Superior temporal gyrus (tissue), 1 donor: Measurements from ENCODE around the gene IGF2R.
"Not testable (repeated sequence)": the region's sequence is repeated elsewhere in the genome, so short reads cannot be mapped to it uniquely, and the experiment has no call there.

Experiments used
- DNase-seq: peaks from one replicate; pipeline ENCODE4 v3.0.0-alpha.2; 2016; ENCODE audit errors: extremely low spot score

The IGF2R gene

DNA sequence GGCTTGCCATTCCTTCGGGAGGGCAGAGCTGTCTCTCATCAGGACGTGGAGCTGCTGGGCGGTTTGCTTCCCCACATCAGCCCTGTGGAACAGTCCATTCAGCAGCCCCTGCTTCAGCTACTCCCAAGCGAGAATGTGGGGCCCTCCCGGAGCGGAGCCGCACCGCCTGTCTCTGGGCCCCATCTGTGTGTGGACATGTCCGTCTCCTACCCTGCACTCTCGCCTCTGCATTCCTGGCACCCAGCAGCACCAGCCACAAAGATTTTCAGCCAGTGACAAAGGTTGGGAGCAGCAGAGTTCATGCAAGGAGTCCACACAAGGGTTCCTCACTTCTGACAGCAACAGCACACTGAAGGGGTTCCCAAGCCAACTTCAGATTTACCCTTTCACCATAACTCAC is 123.7 kb downstream of the IGF2R start:
- no peak for DNase-seq

DNA sequence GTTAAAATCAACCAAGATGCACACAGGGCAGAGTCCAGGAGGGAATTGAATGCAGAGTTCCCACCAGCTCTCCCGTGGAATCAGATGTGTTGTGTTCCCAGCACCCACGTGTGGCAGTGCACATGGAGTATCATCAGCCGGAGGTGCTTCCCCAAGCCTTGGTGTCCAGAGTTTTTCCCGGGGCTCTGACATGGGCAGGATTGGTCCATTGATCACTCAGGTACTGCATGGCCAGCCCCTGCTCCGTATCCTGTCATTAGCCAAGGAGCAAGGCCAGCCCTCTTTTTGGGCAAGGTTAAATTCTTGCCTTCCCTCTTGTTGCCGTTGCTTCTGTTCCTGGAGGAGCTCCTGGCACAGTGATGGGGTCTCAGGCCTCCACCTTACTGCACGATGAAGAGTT is 124.2 kb downstream of the IGF2R start:
- DNase-seq, result no peak

DNA sequence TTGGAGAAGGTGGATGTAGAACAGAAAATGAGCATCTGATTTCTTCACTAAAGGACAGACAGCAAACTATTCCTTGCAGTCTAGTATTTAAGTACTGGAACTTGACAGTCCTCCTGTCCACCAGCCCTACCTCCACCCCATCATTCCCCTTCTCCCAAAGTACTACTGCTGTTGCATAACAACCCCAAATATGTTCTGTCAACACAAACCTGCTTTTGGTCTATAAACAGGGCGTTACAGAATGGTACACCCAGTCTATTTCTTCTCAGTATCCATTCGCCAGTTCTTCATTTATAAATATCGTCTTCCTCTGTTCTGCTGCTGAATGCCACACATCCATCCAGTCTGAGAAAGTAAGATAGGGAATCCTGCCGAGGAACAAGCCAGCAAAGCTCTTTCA is 125.1 kb downstream of the IGF2R start:
- no peak for DNase-seq

DNA sequence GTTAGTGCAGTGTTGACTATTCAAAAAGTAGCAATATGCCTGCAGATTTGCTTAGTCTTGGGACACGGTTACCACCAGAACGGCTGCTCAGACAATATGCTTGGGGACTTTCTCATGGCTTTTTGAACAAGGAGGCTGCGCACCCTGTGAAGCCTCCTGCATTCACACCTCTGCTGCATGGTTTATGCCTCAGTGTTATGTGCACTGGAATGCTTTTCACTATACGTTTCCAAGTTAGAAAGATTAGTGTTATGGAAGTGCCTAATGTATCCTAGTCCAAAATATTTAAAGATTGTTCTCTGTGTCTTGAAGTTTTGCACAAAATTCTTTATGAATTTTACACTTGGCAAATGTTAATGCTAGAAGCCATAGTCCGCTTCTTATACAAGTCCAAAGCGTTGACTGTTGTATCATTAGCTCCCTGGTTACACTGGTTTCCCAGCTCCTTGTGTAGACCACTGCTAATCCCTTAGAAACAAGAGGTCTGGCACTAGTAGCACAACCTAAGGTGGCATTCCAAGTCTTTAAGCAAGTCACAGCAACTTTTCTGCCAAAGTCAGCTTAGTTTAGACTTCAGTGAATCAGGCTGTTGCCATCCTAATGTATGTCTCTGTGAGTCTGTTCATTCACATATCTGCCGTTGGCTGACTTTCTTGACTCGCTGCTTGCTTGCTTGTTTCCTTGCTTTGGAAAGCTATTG is 126.4 kb downstream of the IGF2R start:
- DNase-seq, result no peak

DNA sequence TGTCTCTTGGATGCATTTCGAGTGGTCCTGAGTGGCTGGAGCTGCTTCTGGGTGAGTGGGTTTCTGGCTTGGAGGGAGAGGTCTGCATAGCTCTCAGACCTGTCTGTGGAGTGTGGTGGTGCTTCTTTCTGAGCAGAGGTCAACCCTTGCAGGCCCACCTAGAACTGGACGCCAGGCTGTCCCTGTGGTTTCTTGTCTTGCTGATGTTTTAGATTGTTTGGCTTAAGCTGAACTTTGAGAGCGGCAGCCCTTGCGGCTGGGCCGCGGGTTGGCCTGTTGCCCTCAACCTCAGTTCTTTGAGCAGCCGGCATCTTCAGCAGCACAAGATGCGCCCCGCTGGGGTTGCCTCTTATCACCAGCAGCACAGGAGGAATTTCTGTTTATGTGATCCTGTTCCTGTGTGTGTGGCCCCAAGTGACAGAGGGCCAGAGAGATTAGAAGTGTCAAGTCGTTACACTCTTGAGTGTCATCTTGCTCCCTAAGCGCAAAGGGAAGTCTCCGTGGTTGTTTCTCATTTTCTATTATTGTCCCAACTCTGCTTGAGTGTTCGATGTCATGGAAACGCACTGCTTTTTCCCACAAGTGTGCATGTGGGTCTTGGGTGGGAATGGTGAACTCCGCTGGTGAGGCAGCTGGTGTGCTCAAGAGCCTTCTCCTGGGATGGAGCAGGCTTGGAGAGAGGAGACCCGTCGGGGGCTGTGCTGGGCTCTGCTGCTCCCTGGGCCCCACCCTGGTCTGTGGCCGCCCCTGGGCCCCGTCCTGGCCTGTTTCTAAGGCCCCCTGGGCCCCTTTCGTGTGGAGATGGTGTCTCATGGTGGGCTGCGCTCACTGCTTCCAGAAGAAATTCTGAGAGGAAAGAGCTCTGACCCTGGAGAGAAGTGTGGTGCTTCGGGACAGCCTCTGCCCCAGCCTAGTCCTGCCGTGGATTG is 132.7 kb downstream of the IGF2R start:
- DNase-seq, result no peak

DNA sequence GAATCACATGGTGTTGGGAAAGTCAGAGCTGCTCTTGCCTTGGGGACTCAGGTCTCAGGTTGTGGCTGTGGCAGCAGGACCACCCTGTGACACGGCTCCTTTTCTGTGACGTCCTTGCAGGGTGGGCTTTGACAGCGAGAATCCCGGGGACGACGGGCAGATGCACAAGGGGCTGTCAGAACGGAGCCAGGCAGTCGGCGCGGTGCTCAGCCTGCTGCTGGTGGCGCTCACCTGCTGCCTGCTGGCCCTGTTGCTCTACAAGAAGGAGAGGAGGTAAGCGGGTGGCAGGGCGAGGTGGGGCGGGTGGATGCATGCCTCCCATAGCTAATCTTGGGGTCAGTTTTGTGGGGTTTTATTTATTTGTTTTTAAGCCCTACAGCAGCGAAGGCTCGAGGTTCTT is 133.5 kb downstream of the IGF2R start:
- no peak for DNase-seq

DNA sequence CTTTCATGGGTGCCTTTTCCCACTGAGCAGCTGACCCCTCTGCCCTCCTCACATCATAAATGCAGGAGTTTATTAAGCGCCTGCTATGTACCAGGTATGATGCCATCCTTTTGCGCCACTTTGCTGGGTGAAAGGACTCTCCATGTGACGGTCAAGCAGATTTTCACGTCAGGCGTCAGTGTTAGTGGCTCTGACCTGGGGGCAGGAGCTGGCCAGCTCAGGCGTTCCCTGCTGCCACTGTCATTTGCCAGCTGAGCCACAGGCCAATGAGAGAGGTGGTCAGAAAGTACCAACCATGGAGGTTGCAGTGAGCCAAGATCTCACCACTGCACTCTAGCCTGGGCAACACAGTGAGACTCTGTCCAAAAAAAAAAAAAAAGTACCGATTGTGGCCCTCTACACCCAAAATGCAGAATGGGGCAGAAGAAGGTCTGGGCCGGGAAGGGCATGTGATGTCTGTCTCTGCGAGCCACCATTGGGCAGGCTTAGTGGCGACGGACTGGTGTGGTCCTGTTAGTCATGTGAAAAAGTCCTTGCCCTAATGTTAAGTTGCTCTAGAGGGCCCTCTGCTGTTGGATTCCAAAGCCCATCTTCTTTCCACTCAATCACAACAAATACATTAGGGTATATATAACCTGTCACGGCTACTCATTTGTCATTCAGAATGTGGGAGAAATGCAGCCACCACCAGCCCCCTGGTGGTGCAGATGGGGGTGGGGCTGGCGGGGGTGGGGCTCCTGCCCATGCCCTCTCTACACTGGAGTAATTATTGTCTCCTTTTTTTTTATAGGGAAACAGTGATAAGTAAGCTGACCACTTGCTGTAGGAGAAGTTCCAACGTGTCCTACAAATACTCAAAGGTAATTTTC is 134.3 kb downstream of the IGF2R start:
- DNase-seq, result no peak

DNA sequence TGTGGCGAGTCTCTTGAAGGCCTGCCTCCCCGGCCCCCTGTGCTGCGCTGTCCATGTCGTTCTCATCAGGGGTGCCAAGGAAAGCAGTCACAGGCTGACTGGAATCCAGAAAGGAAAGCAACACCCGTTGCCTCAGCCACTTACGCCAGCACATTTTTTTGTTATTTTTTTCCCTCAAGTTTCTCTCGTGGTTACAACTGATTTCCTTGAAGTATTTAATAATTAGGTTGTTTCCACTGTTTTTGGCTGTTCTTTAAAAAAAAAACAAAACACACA is 134.9 kb downstream of the IGF2R start:
- DNase-seq, result no peak

DNA sequence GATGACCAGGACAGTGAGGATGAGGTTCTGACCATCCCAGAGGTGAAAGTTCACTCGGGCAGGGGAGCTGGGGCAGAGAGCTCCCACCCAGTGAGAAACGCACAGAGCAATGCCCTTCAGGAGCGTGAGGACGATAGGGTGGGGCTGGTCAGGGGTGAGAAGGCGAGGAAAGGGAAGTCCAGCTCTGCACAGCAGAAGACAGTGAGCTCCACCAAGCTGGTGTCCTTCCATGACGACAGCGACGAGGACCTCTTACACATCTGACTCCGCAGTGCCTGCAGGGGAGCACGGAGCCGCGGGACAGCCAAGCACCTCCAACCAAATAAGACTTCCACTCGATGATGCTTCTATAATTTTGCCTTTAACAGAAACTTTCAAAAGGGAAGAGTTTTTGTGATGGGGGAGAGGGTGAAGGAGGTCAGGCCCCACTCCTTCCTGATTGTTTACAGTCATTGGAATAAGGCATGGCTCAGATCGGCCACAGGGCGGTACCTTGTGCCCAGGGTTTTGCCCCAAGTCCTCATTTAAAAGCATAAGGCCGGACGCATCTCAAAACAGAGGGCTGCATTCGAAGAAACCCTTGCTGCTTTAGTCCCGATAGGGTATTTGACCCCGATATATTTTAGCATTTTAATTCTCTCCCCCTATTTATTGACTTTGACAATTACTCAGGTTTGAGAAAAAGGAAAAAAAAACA is 136.1 kb downstream of the IGF2R start:
- DNase-seq, result no peak

DNA sequence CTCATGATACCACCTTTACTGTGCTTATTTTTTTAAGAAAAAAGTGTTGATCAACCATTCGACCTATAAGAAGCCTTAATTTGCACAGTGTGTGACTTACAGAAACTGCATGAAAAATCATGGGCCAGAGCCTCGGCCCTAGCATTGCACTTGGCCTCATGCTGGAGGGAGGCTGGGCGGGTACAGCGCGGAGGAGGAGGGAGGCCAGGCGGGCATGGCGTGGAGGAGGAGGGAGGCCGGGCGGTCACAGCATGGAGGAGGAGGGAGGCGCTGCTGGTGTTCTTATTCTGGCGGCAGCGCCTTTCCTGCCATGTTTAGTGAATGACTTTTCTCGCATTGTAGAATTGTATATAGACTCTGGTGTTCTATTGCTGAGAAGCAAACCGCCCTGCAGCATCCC is 137.1 kb downstream of the IGF2R start:
- no peak for DNase-seq

DNA sequence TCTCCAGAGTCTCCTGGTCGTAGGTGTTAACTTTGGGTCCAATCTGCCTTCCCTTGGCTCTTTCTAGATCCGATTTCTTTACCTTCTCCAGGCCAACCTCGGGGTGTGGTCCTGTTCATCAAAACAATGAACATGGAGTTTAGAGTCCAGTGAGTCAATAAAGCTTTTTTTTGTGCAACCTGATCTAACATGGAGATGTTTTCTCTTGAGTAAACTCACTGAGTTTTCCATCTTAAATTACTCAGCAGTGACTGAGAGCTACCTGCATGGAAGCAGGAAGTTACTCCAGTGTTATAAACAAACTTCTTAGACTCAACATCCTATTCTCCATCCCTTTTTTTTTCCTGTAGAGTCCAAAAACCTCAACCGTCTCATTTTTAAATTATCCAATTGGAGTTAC is 137.8 kb downstream of the IGF2R start:
- no peak for DNase-seq

DNA sequence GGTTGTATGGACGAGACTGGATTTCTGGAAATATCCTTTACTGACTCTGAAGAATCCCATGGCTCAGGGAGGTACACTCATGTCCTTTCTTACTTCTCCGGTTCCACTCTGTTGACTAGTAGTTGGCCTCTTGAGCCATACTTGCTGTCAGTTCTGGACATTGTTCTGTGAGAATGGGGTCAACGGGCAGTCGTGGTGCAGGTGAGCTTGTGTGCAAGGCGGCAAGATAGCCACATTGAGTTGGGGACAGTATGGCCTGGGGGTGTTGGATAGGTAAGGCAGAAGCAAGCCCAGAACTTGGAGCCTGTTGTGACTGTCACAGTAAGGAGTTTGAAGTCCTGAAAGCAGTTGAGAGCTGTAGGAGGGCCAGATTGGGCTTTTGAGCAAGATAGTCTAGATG is 139.2 kb downstream of the IGF2R start:
- no peak for DNase-seq

DNA sequence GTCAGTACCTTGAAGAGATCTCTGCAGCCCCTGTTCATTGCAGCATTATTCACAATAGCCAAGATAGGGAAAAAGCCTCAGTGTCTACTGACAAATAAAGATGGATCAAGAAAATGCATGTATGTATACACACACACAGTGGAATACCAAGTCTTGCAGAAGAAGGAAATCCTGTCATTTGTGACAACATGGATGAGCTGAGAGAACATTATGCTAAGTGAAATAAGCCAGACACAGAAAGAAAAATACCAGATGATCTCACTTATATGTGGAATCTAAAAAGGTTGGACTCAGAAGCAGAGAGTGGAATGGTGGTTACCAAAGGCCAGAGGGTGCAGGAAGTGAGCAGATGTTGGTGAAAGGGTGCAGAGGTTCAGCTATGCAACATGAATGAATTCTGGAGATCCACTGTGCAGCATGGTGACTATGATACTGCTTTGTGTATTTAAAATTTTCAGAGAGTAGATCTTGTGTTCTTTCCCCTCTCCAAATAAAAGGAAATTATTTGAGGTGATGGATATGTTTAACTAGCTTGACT is 141.8 kb downstream of the IGF2R start:
- no peak for DNase-seq

DNA sequence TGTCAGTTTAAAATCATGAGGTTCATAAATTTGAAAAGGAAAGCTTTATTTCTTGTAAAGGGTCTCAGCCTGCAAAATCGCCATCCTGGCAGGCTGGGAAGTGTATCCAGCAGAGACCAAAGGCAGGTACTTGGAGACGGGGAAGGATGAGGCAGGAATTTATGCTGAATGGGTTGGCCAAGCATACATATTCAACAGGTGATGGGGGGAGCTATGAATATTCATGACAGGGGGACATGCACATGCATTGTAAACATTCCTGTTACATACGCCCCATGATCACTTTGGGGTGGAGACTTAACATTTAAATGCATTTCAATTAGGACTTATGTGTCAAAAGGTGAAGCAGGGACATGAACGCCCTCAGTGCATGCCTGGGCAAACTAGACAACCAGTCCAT is 142.9 kb downstream of the IGF2R start:
- DNase-seq, result no peak

DNA sequence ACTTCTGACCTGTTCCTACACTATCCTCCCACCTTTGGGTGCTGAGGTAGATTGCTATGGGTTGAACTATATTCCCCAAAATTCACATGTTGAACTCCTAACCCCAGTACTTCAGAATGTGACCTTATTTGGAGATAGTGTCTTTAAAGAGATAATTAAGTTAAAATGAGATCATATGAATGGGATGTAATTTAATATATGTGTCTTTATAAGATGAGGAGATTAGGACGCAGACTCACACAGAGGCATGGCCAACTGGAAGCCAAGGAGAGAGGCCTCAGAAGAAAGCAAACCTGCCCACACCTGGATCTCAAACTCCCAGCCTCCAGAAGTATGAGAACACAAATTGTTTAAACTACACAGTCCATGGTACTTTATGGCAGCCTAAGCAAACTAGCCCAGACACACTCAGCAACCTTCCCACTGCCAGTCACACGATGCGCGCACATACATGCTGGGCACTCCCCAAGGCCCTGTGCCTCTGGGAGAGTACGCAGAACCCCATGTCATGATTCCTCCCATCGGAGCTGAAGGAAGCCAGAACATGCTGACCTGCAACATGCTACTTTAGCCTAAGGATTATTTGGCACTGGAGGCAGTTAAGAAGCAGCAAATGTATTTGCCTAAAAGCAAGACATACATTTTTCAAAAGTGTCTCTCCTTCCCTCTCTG is 143.9 kb downstream of the IGF2R start:
- DNase-seq, result no peak

DNA sequence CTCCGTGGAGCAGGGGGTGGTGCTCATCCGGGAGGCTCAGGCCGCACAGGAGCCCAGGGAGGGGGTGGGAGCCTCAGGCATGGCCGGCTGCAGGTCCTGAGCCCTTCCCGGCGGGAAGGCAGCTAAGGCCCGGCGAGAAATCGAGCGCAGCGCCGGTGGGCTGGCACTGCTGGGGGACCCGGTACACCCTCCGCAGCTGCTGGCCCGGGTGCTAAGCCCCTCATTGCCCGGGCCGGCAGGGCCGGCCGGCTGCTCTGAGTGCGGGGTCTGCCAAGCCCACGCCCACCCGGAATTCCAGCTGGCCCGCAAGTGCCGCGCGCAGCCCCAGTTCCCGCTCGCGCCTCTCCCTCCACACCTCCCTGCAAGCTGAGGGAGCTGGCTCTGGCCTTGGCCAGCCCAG is 145.7 kb downstream of the IGF2R start:
- not testable (repeated sequence) for DNase-seq

DNA sequence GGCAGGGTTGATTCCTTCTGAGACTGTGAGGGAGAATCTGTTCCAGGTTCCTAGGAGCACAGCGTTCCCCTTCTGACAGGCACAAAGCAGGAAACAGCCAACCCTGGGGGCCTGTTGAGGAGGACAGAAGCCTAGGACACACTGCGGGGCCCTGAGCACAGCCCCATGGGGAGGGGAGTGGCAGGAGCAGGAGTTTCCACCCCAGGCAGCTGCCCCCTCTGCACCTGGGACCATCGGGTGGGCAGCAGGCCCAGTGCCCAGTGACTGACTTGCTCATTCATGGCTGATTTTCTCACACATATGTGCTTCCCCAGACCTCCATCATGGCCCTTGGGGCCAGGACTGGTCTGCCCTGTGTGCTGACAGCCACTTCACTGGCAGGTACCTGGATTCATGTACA is 146.5 kb downstream of the IGF2R start:
- DNase-seq, result no peak

DNA sequence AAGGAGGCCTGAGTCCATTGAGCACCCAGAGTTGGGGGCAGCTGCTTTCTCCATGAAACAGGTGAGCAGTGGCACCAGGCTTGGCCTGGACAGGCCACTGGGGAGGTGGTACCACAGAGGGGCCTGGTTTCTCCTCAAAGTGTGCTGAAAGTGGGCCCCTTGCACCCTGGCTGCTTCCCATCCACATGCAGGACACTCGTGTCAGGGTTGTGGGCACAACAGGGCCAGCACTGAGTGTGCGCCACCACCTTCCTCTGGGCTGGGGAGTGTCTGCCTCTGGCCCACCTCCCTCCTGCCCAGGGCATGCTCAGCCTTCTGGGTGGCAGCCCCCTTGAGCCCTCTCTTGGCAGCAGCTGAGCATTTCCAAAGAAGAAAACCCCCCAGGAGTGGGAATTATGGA is 147.5 kb downstream of the IGF2R start:
- no peak for DNase-seq

DNA sequence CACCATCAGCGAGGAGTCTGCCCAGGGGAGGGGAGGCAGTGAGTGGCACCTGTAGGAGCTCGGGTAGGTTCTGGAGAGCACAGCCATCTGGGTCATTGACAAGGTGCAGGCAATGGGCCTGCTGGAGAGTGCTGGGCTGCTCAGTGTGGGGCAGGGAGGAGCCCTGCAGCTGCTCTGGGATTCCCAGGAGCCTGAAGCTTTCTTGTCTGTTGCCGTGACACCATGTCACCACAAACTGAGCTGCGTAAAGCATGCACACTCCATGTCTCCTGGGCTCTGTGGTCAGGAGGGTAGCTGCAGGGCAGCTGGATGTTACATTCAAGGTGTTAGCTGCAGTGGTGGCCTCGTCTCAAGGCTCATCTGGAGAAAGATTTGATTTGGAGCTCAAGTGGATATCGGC is 148.3 kb downstream of the IGF2R start:
- DNase-seq, result no peak

DNA sequence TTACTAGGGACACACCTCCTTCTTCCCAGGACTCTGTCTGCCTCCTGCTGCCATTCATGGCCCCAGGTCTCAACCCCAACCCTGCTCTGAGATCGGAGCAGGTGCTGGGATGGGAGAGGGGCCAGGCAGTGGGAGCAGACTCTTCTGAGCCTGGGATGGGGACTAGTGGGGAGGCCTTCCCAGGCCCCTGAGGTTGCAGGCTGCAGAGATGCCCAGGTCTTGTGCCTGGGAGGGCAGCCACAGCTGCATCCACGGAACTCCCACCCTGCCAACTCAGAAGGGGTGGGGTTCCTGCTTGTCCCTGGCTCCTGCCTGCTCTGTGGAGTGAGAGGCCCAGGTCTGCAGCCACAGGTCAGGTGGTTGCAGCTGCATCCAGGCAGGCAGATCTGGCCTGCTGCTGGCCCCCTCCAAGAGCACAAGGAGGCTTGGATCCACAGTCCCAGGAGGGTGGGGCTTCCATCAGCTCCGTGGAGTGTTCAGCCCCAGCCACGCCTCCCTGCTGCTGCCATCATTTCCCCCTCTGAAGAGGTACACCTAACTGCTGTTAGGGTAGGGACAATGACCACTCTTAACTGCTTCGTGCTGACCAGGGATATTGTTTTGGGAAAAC is 149.8 kb downstream of the IGF2R start:
- DNase-seq, result no peak

DNA sequence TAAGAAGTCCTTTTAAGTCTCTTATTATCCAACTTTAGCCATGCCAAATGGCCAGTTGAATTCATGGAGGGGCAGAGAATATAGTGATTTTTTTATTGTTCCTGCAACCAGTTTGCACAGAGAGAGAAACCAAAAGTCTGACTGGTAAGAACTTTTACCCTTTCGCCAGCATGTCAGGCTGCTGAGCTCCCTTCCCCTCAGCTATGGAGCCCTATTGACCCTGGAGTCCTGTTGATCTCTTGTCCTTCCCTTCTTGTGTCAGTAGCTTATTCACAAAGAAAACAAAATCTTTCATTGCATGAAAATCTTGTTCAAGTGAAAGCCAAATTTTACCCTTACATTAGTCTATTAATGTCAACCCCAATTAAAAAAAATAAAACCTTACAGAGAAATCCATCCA is 151.2 kb downstream of the IGF2R start:
- no peak for DNase-seq
